ENCODE measurements around the gene BRD9.
"Not testable (repeated sequence)": the region's sequence is repeated elsewhere in the genome, so short reads cannot be mapped to it uniquely, and the experiment has no call there.

Gene BRD9

GRCh38 chr5:856531-857425, 35.8 kb downstream of the BRD9 start:
- DNase-seq = no peak

GRCh38 chr5:855771-856530, 36.6 kb downstream of the BRD9 start:
- no peak for DNase-seq

- DNase-seq = no peak
These were observed 37.4 kb downstream of the BRD9 start for GRCh38 chr5:854966-855743.

GRCh38 chr5:854217-854616, 38.4 kb downstream of the BRD9 start:
- DNase-seq = no peak

- DNase-seq = not testable (repeated sequence)
These were observed 39.0 kb downstream of the BRD9 start for GRCh38 chr5:853416-854090.

GRCh38 chr5:852431-853401, 39.9 kb downstream of the BRD9 start:
- no peak for DNase-seq

GRCh38 chr5:852018-852417, 40.6 kb downstream of the BRD9 start:
- DNase-seq = no peak

GRCh38 chr5:851553-851952, 41.0 kb downstream of the BRD9 start:
- DNase-seq = no peak

- DNase-seq = no peak
These were observed 41.5 kb downstream of the BRD9 start for GRCh38 chr5:851076-851475.

- DNase-seq = no peak
These were observed 42.0 kb downstream of the BRD9 start, which contains the start of gene ZDHHC11 for GRCh38 chr5:850511-851006. Gene ZDHHC11 (minus strand): TSS chr5:850986. CDS start chr5:850602, 384 bp downstream.

- no peak for DNase-seq
These were observed 42.8 kb downstream of the BRD9 start for GRCh38 chr5:849651-850301.

- no peak for DNase-seq
These were observed 43.9 kb downstream of the BRD9 start for GRCh38 chr5:848671-849111.

- not testable (repeated sequence) for DNase-seq
These were observed 44.9 kb downstream of the BRD9 start for GRCh38 chr5:847736-848135.

- DNase-seq = not testable (repeated sequence)
These were observed 45.4 kb downstream of the BRD9 start for GRCh38 chr5:847212-847611.

- DNase-seq = peak; percentile 44
These were observed 46.0 kb downstream of the BRD9 start for GRCh38 chr5:846602-847091.

- DNase-seq = not testable (repeated sequence)
These were observed 46.7 kb downstream of the BRD9 start for GRCh38 chr5:845676-846601.

GRCh38 chr5:845031-845675, 47.4 kb downstream of the BRD9 start:
- DNase-seq = not testable (repeated sequence)

GRCh38 chr5:844426-844825, 48.2 kb downstream of the BRD9 start:
- DNase-seq = not testable (repeated sequence)
